Aorta (tissue), 5 donors: ENCODE data around the gene CD8B2. TPM values are rescaled to one million over a fixed set of nuclear protein-coding genes. Genes with fewer than 3 reads are reported as not detected.
"Not testable (repeated sequence)": the region's sequence is repeated elsewhere in the genome, so short reads cannot be mapped to it uniquely, and the experiment has no call there.

Source experiments
- ATAC-seq: fragments of 200-7000 bp; cut with Tn5 transposase; one replicate; pipeline ENCODE4 v1.9.1; 2022; ENCODE audit warnings: moderate library complexity; ENCODE audit not compliant: low FRiP score
- DNase-seq, 2 donors: peaks; one replicate each; pipeline ENCODE4 v3.0.0-alpha.2; 2020
- H3K27ac ChIP-seq, 2 donors: one replicate each; pipeline ENCODE4 v1.5.1; 2013; ENCODE audit warnings: low read length in 2 of 2, mild to moderate bottlenecking in 2 of 2, moderate library complexity in 2 of 2, control low read depth in 1 of 2, inconsistent platforms in 1 of 2, low read depth in 1 of 2
- H3K27me3 ChIP-seq, 2 donors: one replicate each; pipeline ENCODE4 v1.6.1; 2013; ENCODE audit warnings: control low read depth in 1 of 2, low read length in 1 of 2, mild to moderate bottlenecking in 1 of 2, moderate library complexity in 1 of 2; ENCODE audit not compliant: insufficient read depth in 2 of 2, control insufficient read depth in 1 of 2
- H3K36me3 ChIP-seq, 2 donors: one replicate each; pipeline ENCODE4 v1.6.1; 2013; ENCODE audit warnings: control low read depth in 1 of 2, low read length in 1 of 2, mild to moderate bottlenecking in 1 of 2; ENCODE audit not compliant: insufficient read depth in 2 of 2, control insufficient read depth in 1 of 2
- H3K4me1 ChIP-seq, 2 donors: one replicate each; pipeline ENCODE4 v1.6.1; 2013; ENCODE audit warnings: low read length in 2 of 2, control low read depth in 1 of 2, mild to moderate bottlenecking in 1 of 2, moderate library complexity in 1 of 2; ENCODE audit not compliant: insufficient read depth in 2 of 2, control insufficient read depth in 1 of 2
- H3K4me3 ChIP-seq, 2 donors: one replicate each; pipeline ENCODE4 v1.5.1; 2013; ENCODE audit warnings: low read length in 2 of 2, control low read depth in 1 of 2, mild to moderate bottlenecking in 1 of 2
- H3K9me3 ChIP-seq: one replicate; pipeline ENCODE4 v1.6.1; 2013; ENCODE audit warnings: mild to moderate bottlenecking, low read length; ENCODE audit not compliant: control insufficient read depth
- WGBS, 2 donors: extraction: QIAGEN DNeasy Blood & Tissue Kit; methylation state at CpG; one replicate each; pipeline ENCODE4 v1.1.7; 2013; 5-methylcytosine and 5-hydroxymethylcytosine counted together
- intact Hi-C, 2 donors: fragments of 100-400 bp; cut with DNase I; formaldehyde crosslinking; loops; one replicate each; pipeline versions ENCODE4 v1.14.2 to v1.15.0; 2022
- polyA plus RNA-seq, 2 donors: library from polyadenylated mRNA; stranded (reverse); fragments of 200-250 nt; gene quantifications; one replicate each; pipeline ENCODE4 v1.2.3, GENCODE V29; 2013
- total RNA-seq, 2 donors: library from RNA; stranded (reverse); fragmentation: NEBNext Ultra II Directional; extraction: Animal tissue kit (Norgen Biotek cat#: 25700); gene quantifications; one replicate each; pipeline ENCODE4 v1.2.1, GENCODE V29; 2021
- donor health status: healthy with polysubstance abuse.
- donor health status: Bipolar disorder and iron deficiency.
- donor health status: DM: no; HTN: no; CAD: no.
- donor health status: DM: no; HTN: no; CAD: no.
- donor health status: DM: yes; HTN: yes; CAD: no.

Gene CD8B2
- total and polyA plus RNA-seq, 4 donors = 0.09 to 0.50 (median 0.10) TPM; not detected in 1

GRCh38 chr2:106562268-106563186, 75.4 kb downstream of the CD8B2 start:
- intact Hi-C loops = no loop called here

GRCh38 chr2:106563195-106563594, 76.0 kb downstream of the CD8B2 start:
- Histone ChIP-seq H3K27me3 (no peaks in the 10 kb centered on the region), H3K9me3 (no peaks in the 10 kb centered on the region), H3K36me3 (no peaks in the 10 kb centered on the region), H3K27ac (no peak overlapping the region), H3K4me3 (no peak overlapping the region), H3K4me1 (peaks cover 0 to 2% of the 10 kb centered on the region in 2 donors)
- WGBS, 2 donors = 95 to 98% methylated on average over 2 of the region's 2 CpGs
- intact Hi-C loops = no loop called here
- no peak for DNase-seq
- no peak for ATAC-seq

More at GRCh38 chr2:106562268-106563186, 75.4 kb downstream of the CD8B2 start:
- WGBS, 2 donors = 19 to 24% methylated on average over 9 of the region's 9 CpGs
- Histone ChIP-seq H3K36me3 (no peaks in the 10 kb centered on the region), H3K4me3 (no peak overlapping the region), H3K27me3 (no peaks in the 10 kb centered on the region), H3K4me1 (peaks cover 0 to 2% of the 10 kb centered on the region in 2 donors), H3K27ac (no peak overlapping the region), H3K9me3 (no peaks in the 10 kb centered on the region)
- ATAC-seq (no peak), DNase-seq (no peak)

GRCh38 chr2:106565599-106565998, 78.4 kb downstream of the CD8B2 start:
- intact Hi-C loops = no loop called here
- no peak overlapping the region for H3K27ac ChIP-seq

GRCh38 chr2:106566050-106566449, 78.9 kb downstream of the CD8B2 start:
- Histone ChIP-seq H3K27me3 (no peaks in the 10 kb centered on the region), H3K27ac (no peak overlapping the region), H3K4me1 (peaks cover 0 to 2% of the 10 kb centered on the region in 2 donors), H3K36me3 (no peaks in the 10 kb centered on the region), H3K4me3 (no peak overlapping the region), H3K9me3 (no peaks in the 10 kb centered on the region)
- 38 to 43% methylated on average over 6 of the region's 6 CpGs for WGBS, 2 donors
- DNase-seq (peak; percentile 76 to 81), ATAC-seq (peak; percentile 67)
- intact Hi-C loops = no loop called here

More at GRCh38 chr2:106565599-106565998, 78.4 kb downstream of the CD8B2 start:
- Histone ChIP-seq H3K4me1 (peaks cover 0 to 2% of the 10 kb centered on the region in 2 donors), H3K9me3 (no peaks in the 10 kb centered on the region), H3K27me3 (no peaks in the 10 kb centered on the region), H3K36me3 (no peaks in the 10 kb centered on the region), H3K4me3 (no peak overlapping the region)
- WGBS, 2 donors = 51 to 54% methylated on average over 2 of the region's 2 CpGs
- DNase-seq (no peak), ATAC-seq (no peak)

GRCh38 chr2:106566484-106566883, 79.3 kb downstream of the CD8B2 start:
- ATAC-seq, intact Hi-C loops: not testable (repeated sequence)

GRCh38 chr2:106570316-106570715, 83.2 kb downstream of the CD8B2 start:
- H3K4me3 ChIP-seq = no peak overlapping the region
- H3K36me3 ChIP-seq = no peaks in the 10 kb centered on the region
- no peaks in the 10 kb centered on the region for H3K9me3 ChIP-seq
- DNase-seq (no peak), ATAC-seq (no peak)
- 94 to 100% methylated on average over 3 of the region's 3 CpGs for WGBS, 2 donors
- intact Hi-C loops = no loop called here
- peaks cover 0 to 2% of the 10 kb centered on the region in 2 donors for H3K4me1 ChIP-seq
- no peaks in the 10 kb centered on the region for H3K27me3 ChIP-seq
- no peak overlapping the region for H3K27ac ChIP-seq

More at GRCh38 chr2:106566484-106566883, 79.3 kb downstream of the CD8B2 start:
- H3K4me1 ChIP-seq, H3K27me3 ChIP-seq, H3K9me3 ChIP-seq, H3K27ac ChIP-seq, DNase-seq, H3K4me3 ChIP-seq, H3K36me3 ChIP-seq: not testable (repeated sequence)

Other genes with a start within 250 kb of the CD8B2 start
- gene RGPD3, start 19.0 kb upstream of the CD8B2 start, total RNA-seq = under 1 TPM in 1 of 2 donors, not detected in 1; 0.18 TPM
- gene RGPD3, start 19.0 kb upstream of the CD8B2 start, polyA plus RNA-seq = under 1 TPM in 1 of 2 donors, not detected in 1; 0.20 TPM